ENCODE measurements around the gene LGI4.
A peak's percentile ranks its signal among the peaks of the same experiment; 100 is the strongest.

LGI4 gene

GRCh38 chr19:35142606-35143230 lies 7.9 kb upstream of the LGI4 start:
- no peak overlapping the region for H3K4me3 ChIP-seq (ENCODE audit: low read depth, low read length)
- peak; percentile 20 for TF ChIP-seq CTCF (IDR thresholded peaks at IDR 0.05; ENCODE audit: low read depth, low read length, missing control alignments)
- no peak for DNase-seq (ENCODE audit: low read depth)
- in situ Hi-C loops (cut with HindIII; ENCODE audit: low sequenced_read_pairs), result no loop called here

GRCh38 chr19:35141837-35142605 lies 7.2 kb upstream of the LGI4 start:
- no peak overlapping the region for H3K4me3 ChIP-seq (ENCODE audit: low read depth, low read length)
- no peak for TF ChIP-seq CTCF (IDR thresholded peaks at IDR 0.05; ENCODE audit: low read depth, low read length, missing control alignments)
- in situ Hi-C loops (cut with HindIII; ENCODE audit: low sequenced_read_pairs), result no loop called here
- no peak for DNase-seq (ENCODE audit: low read depth)

GRCh38 chr19:35140962-35141836 lies 6.3 kb upstream of the LGI4 start:
- peak; percentile 19 for TF ChIP-seq CTCF (IDR thresholded peaks at IDR 0.05; ENCODE audit: low read depth, low read length, missing control alignments)
- in situ Hi-C loops (cut with HindIII; ENCODE audit: low sequenced_read_pairs), result no loop called here
- peak; percentile 40 for DNase-seq (ENCODE audit: low read depth)
- no peak overlapping the region for H3K4me3 ChIP-seq (ENCODE audit: low read depth, low read length)

- TF ChIP-seq CTCF (IDR thresholded peaks at IDR 0.05; ENCODE audit: low read depth, low read length, missing control alignments), result no peak
- H3K4me3 ChIP-seq (ENCODE audit: low read depth, low read length), result no peak overlapping the region
- in situ Hi-C loops (cut with HindIII; ENCODE audit: low sequenced_read_pairs), result no loop called here
- no peak for DNase-seq (ENCODE audit: low read depth)
Measured at GRCh38 chr19:35140207-35140961, 5.5 kb upstream of the LGI4 start.

- H3K4me3 ChIP-seq (ENCODE audit: low read depth, low read length), result no peak within 1 kb of the TSS
- no peak for TF ChIP-seq CTCF (IDR thresholded peaks at IDR 0.05; ENCODE audit: low read depth, low read length, missing control alignments)
- in situ Hi-C loops (cut with HindIII; ENCODE audit: low sequenced_read_pairs), result no loop called here
Measured at GRCh38 chr19:35138305-35138892, 3.5 kb upstream of the LGI4 start, which contains the start of gene FXYD1. Gene FXYD1 (plus strand): TSS chr19:35138824. CDS start chr19:35140080, 1,256 bp downstream.

More at GRCh38 chr19:35138305-35138892, 3.5 kb upstream of the LGI4 start, which contains the start of gene FXYD1:
- DNase-seq (ENCODE audit: low read depth), result no peak

Data from astrocyte of the cerebellum (primary cell).